Adrenal gland (tissue), 5 donors: ENCODE results near the gene SRC.

Experiments
- POLR2A ChIP-seq, 2 donors: fragments of 450-650 bp; IDR thresholded peaks; one replicate each; pipeline ENCODE4 v1.6.1; 2017; ENCODE audit warnings: antibody characterized with exemption in 2 of 2, mild to moderate bottlenecking in 2 of 2, moderate library complexity in 1 of 2
- TF ChIP-seq, protein P1 (sequence below), 6 experiments: fragments of 450-650 bp in 4 of 6; fragments of 200-600 bp in 2 of 6; sonication (generic) in 1 of 6; IDR thresholded peaks; 1 replicate in 5 of 6; 2 replicates in 1 of 6; pipeline versions ENCODE4 v1.5.1 to v1.8.0; 2016 to 2021; ENCODE audit warnings: antibody characterized with exemption in 6 of 6, mild to moderate bottlenecking in 2 of 6, moderate library complexity in 1 of 6
- donor health status: DM: no; HTN: no; CAD: no.

DNA sequence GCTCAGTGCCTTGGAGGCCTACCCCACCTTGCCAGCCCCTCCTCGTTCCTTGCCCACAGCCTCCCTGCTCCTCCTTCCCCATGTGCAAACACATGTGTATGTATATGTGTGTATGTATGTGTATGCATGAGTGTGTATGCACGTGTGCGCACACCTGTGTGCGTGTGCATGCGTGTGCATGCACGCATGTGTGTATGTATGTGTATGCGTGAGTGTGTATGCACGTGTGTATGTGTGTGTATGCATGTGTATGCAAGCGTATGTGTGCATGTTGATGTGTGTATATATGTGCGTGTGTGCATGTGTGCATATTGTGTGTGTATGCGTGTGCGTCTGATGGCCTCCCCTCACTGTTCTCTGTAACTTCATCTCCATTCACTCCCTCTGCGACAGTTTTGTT, 74.7 kb downstream of the SRC start:
- TF ChIP-seq, protein P1, sequence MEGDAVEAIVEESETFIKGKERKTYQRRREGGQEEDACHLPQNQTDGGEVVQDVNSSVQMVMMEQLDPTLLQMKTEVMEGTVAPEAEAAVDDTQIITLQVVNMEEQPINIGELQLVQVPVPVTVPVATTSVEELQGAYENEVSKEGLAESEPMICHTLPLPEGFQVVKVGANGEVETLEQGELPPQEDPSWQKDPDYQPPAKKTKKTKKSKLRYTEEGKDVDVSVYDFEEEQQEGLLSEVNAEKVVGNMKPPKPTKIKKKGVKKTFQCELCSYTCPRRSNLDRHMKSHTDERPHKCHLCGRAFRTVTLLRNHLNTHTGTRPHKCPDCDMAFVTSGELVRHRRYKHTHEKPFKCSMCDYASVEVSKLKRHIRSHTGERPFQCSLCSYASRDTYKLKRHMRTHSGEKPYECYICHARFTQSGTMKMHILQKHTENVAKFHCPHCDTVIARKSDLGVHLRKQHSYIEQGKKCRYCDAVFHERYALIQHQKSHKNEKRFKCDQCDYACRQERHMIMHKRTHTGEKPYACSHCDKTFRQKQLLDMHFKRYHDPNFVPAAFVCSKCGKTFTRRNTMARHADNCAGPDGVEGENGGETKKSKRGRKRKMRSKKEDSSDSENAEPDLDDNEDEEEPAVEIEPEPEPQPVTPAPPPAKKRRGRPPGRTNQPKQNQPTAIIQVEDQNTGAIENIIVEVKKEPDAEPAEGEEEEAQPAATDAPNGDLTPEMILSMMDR (IDR thresholded peaks at IDR 0.05): no peak
- no peak for TF ChIP-seq POLR2A (IDR thresholded peaks at IDR 0.05)
